C1 segment of cervical spinal cord (tissue), 14 donors: ENCODE results near the gene SF3B4.

Source experiments
- DNase-seq, 14 donors: peaks; one replicate each; lab custom pipeline; 2025; lab: John Stamatoyannopoulos, UW

SF3B4 gene

DNA sequence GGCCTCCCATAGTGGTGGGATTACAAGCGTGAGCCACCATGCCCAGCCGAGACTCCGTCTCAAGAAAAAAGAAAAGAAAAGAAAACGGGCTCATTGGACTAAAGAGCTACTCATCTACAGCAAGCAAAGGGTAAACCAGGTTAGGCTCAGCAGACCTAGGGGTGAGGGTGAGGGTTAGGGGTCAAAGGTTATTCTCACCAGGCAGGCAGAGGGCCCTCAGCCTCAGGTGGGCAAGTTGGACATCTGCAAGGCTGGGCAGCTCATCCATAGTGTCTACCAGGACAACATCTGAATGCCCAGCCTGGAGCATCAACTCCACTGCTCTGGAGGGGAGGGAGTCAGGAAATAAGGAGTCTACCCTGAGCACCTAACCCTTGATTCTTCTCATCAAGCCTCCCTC lies 5.6 kb upstream of the SF3B4 start:
- DNase-seq: no peak

DNA sequence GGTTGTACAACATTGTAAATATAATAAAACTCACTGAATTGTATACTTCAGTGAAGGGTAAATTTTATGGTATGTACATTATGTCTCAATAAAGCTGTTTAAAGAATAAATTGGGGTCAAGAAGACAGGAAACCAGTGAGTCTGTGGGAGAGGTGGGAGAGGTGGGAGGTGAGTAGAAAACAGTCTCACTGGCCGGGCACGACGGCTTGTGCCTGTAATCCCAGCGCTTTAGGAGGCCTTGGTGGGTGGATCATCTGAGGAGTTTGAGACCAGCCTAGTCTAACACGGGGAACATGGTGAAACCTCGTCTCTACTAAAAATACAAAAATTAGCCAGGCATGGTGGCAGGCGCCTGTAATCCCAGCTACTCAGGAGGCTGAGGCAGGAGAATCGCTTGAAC lies 4.9 kb upstream of the SF3B4 start:
- no peak for DNase-seq

DNA sequence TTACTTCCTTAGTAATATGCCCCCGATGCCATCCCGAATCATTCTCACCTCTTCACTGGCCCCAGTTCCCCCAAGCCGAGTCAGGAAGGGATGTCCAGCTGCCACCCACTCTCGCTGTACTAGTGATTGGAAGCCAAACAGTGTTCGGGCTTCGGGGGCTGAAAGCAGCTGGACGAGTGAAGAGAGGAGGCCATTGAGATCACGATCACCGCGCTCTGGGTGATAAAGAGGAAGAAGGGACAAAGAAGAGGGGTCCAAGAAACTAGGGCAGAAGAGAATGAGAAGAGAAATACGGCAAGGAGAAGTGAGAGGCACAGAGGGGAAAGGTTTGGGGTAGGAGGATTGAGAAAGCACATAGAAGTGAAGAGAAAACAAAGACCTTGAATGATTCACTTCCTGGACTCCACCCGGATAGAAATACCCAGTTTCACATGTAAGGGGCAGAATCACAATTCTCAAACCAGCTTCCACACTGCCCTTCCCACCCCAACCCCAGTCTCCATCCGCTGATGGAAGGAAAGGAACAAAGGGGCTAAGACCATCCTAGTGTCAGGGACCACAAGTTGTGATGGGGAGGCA lies 3.7 kb upstream of the SF3B4 start:
- DNase-seq: no peak

DNA sequence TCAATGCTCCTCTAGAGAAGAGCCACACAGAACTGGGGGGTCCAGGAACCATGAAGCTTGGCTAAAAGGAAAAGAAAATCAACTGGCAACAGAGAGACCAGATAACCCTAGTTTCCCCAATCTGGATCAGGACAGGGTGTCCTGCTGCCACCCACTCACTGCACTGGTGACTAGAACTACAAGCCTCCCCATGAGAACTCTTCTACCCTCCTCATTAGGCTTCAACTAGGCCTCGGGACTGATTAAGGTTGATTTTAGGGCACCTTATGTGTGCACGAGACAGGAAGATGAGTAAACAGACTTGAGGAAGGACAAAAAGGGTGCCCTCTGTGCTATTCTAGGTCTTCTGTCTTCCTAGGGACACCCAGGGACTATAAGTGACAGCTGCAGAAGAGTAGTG lies 2.3 kb upstream of the SF3B4 start:
- DNase-seq: no peak

DNA sequence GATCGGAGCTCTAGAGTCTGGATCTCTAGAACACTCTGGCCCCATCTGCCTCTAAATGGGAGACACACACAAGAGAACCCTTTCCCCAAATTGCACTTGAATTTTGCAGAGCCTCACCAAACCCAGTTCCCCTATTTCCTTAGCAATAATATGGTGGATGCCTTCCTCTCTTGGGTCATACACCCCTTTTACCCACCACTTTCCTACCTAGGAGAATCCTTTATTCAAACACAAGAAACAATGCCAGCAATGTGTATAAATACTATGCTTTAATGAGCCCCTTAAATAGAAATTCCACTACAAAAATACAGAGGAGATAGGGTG lies 760 bp upstream of the SF3B4 start:
- DNase-seq: no peak

DNA sequence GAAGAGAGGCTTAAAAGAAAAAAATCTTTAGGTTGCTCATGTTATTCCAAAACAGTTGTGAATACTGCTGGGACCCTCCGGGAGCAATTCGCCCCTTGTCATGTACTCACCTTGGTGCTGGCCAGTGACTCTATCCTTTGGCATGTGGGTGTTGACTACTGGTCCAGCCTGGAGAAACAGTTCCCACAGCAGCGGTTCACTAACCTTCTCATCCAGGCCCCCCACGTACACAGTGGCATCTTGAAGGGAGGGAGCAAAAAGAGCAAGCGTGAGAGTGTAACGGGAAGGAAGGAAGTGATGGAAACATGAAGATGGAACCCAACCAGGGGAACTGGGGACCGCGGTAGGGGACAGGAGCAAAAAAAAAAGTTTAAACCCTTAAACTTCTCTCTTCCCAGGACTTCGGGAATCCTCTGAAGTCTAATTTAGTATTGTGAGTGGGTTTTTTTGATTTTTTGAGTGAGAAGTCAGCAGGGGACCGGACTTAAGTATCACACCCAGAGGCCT lies 494 bp downstream of the SF3B4 start:
- no peak for DNase-seq

DNA sequence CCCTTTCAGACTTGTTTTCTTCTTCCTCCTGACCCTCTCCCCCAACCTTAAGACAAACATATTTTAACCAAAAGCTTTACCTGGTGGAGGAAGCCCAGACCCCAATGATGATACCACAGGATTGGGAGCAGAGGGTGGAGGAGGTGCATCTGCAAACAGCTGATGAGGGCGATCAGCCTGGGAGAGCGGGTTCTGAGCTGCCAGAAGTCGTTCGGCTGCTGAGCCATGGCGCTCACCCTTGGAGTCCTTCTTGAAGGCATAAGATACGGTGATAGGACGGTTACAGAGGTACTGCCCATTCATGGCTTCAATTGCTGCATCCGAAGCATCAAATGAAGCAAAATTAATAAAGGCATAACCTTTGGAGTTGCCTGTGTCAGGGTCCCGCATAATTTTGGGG lies 1.3 kb downstream of the SF3B4 start:
- DNase-seq: no peak

DNA sequence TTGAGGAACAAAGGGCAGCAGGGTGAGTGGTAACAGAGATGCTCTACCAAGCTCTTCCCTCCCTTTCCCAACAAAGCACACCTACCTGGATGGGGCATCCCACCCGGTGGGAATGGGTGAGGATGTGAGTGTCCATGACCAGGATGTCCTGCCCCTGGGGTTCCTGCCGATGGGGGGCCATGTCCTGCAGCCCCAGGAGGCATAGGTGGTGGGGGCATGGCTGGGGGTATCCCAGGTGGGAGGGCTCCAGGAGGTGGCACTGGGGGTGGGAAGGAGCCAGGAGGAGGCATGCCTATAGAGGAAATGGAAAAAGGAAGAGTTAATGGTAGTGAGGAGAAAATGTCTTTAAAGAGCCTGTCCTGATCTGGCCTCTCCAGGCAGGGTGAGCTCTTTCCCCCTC lies 1.9 kb downstream of the SF3B4 start:
- DNase-seq: no peak

DNA sequence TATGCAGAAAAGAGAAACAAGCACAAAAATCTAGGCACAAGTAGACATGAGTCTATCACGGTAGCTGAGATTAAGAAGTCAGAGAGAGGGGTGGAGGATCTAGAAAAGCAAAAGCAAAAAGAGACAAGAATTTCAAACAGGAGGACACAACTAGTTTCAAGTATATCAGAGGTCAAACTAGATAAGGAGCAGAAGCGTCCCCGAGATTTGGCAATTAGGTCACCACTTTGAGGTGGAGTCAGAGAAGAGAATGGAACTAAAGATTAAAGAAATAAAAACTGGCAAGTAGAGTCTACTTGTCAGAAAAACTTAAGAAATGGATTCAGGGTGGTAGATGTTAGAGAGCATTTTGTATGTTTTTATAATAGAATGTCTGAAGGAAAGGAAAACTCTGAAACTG lies 2.3 kb downstream of the SF3B4 start:
- DNase-seq: no peak

DNA sequence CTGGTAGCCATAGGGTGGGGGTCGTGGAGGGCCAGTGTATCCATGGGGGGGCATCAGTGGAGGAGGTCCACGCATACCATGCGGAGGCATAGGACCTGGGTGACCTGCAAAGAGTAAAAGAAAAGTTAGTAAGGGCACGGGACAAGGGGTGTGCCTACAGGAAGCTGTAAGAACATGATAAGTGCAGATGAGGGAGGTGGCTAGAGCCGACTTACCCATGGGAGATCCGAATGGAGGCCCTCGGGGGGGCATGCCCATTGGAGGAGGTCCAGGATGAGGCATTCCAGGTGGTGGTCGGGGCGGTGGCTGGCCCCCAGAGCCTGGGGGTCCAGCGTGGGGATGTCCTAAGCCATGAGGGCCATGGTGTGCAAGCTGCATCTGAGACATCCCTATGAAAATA lies 4.0 kb downstream of the SF3B4 start:
- DNase-seq: no peak

DNA sequence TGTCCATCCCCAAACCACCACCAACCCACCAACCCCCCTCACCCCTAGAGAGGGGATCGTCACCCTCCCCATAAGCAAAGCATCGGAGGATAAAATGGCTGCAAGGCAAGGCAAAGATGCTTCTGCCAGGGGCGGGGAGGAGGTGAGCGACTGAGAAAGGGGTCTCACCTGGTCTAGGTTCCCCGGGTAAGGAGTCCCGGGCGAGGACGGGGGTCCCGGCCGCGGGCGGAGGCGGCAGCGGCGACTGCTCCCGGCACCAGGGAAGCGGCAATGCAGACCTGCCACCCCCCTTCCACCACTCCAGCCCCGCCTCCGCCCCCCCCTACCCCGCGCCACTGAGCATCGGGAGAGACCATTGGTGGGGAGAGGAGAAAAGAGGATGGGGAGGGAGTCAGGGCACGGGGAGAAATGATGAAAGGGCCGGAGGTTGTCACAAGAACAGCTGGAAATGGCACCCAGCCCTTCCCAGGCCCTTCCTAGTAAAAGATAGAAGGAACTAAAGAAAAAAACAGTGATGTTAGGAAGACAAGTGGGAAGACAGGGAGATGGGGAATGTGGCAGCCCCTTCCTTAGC lies 9.9 kb downstream of the SF3B4 start, which contains the start of gene SV2A:
Gene SV2A, minus strand, starts transcription at position 274 of the 574 bp plus-strand sequence. CDS start 4,004 bp downstream, outside the sequence.
- DNase-seq: peak in 12 of 14 donors; percentile 7 to 88 (median 40)

DNA sequence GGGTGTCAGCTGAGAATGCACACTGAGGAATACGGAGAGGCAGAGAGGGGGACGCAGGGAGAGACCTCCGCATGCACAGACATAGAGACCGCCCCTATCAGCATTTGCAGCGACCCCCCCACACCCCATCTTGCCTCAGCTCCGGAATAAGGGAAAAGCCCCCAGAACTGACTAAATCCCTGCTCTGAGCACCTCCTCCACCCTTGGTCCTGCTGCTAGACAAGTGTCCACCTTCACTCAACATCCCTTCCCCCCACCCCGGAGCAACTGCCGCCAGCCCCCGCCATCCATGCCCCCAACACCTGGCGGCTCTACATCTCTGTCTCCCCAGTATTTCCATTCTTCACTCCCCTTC lies 10.7 kb downstream of the SF3B4 start:
- peak in 1 of 14 donors; percentile 16 for DNase-seq

DNA sequence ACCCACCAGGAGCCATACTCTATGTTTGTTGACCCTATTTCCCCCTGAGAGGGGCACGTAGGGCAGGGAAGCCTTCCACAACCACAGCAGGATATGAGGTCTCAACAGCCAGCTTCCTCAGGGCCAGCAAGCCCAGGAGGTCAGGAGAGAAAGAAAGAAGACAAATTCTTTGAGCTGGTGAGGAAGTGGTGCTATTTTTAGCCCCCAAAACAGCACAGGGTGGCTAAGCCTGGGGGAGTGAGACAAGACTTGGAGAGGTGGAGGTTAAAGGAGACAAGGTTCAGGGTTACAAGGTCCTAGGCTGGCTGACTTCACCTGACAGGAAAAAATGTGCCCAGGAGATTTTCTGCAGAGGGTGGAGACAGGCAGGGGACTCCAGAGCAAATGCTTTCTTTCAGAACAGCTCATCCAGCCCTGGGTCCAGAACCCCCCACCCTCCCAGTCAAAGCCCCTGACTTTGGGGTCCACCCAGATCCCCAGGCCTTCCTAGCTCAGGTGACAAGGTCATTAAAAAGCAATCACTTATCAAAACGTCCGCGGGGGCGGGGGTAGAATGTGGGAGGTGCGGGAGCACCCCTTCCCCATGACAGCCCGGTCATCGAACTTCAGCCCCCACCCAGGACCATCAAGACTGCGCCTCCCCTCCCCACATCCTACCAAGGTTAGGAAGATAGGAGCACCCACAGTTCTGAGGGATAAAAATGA lies 11.3 kb downstream of the SF3B4 start:
- no peak for DNase-seq

DNA sequence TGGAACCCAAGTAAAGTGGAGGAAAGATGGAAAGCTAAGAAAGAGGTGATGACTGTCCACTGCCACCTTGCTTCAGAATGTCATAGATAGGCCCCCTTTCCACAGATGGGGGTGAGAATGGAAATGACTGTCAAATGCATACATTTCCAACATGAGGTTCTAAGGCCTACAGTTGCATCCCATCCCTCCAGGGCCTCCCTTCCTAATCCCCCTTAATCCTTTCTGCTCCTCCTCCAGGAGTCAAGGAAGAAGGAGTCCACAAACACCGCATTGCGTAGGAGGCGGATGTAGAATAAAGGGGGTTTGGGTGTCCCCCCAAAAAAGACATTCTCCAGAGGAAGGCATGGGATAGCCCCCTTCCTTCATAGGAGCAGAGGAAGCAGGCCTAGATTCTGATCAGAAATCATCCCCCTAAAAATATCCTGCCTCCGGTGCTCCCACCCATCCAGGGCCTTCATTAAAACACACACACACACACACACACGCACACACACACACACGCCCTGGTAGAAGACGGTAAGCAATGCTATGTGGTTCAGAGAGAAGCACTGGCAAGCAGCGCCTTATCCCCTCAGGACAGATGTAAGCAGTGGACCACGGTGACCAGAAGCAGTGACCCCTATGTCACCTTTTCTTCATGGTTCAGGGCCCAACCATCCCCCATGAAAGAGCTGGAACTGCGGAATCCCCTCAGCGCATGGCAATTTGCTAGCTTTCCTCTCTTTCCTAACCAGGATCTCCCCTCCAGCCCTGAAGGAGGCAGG lies 12.0 kb downstream of the SF3B4 start:
- no peak for DNase-seq

DNA sequence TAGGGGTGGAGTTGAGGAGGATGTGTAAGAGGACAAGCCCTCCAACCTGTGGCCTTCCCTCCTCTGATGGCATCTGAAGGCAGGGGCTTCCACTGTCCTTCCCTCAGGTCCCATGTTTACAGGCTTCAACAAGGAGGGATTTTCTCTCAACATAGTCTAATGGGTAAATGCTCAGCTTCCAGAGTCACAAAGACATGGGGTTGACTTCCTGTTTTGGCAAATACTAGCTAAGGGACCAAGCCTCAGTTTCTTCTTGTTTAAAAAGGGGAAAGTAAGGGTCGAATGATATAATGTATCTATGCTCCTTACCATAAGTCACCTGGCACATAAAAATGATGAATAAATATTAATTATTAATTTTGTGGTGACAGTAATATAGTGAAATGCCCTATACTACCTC lies 13.1 kb downstream of the SF3B4 start:
- DNase-seq: no peak

DNA sequence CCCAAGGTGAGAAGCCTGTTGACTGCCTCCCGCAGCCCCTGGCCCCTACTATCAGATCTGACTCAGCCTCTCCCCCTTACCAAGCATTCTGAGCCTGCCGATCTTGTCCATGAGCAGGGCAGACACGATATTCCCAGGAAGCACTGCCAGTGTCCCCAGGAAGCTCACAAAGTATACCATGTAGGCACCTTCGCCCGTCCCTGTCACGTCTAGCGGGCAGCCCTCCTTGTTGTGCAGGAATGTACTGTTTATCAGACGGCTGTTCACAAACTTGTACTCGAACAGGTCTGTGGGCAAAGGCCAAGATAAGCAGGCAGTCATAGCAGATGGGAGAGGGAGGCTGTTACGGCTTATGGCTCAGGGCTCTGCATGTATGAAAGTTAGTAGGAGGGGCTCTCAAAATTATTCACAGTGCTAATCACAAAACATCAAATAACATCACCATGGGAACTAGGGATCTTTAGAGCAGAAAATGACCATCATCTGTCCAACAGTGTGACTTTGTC lies 21.0 kb downstream of the SF3B4 start:
- DNase-seq: no peak

DNA sequence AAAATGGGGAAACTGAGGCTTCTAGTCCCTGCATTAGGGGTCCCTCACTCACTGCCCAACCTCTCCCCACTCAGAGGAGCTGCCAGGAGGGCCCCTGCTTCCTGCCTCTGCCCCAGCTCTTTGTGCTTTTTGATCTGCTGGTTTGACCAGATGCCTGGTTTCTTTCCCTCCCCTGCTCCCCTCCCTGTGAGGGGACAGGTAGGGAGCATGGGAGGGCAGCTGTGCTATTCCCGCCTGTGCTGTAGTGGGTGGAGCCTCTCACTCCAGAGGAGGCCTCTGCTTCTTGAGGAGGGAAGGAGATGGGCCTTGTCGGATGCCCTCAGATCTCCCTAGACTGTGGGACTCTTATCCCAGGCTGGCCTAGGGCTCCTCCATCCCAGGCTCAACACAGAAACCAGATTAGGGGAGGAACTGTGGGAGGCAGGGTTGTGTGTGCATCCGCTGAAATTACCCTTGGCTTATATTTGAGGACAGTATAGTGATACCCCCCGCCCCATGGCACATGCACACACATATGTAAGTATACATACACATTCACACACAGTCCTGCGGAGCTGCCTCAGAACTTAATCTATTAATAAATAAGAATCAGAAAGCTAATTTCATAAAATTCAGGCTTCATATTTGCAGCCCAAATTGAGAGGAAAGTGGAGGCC lies 23.6 kb downstream of the SF3B4 start:
- no peak for DNase-seq

DNA sequence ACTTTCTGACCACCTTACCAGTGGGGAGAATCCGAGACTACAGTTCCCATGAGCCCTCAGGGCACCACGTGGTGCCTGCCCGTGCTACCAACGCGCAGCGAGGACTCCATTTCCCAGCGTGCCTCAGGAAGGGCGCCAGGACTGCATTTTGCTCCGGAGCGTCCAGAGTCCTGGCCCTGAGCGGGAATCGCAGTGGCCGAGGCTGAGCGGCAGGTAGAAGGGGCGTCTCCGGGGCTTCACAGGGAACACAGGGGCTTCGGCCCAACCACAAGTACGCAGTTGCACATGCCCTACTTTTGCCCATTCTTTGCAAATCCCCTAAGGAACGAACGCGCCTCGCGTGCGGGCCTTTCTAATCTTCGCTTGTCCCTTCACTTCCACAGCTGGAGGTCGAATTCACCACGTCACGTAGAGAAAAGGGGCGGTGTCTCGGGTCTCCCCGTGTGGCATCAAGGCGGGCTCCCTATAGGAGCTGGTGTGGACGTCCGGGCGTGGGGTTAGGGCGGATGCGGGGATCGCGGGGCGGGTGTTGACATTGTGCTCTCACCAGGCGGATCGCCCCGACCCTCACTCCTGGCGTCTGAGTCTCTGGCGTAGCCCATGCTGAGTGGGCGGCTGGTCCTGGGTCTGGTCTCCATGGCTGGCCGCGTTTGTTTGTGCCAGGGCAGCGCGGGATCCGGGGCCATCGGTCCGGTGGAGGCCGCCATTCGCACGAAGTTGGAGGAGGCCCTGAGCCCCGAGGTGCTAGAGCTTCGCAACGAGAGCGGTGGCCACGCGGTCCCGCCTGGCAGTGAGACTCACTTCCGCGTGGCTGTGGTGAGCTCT lies 27.9 kb downstream of the SF3B4 start, which contains the start of gene BOLA1:
Gene BOLA1, plus strand, starts transcription at position 109 of the 825 bp plus-strand sequence. Its CDS starts 492 bp downstream, at position 601.
- peak; percentile 50 to 93 (median 88) for DNase-seq

DNA sequence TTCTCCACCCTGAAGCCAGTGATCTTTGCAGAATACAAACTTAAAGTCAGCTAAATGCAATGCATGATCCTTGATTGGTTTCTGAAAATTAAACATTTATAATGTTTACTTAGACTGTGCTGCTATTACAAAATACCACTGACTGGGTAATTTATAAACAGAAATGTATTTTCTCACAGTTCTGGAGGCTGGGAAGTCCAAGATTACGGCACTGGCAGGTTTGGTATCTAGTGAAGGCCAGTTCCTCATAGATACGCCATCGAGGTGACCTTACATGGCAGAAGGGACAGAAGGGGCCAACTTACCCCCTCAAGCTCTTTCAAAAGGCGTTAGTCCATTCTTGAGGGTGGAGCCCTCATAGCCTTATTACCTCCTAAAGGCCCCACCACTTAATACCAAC lies 31.0 kb downstream of the SF3B4 start:
- no peak for DNase-seq

DNA sequence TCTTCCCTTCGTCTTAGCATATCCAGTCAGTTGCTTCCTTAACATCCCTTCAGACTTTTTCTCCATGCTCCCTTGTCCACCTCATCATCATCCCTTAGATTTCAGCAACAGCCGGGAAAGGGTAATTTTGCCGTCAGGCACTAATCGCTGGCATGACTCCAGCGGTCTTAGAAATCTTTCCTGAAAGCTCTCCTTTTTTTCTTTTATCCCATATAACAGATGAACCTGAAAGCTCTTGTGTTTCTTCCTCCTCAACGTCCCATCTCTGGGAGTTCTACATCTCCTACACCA lies 38.7 kb downstream of the SF3B4 start:
- peak in 2 of 14 donors; percentile 11 to 47 for DNase-seq
